Non-pigmented ciliary epithelial cell (primary cell): ENCODE results near the gene DCANP1.

Source experiments
- DNase-seq: peaks from one replicate; pipeline ENCODE4 v3.0.0-alpha.2; 2010; ENCODE audit warnings: low read depth

The DCANP1 gene

GRCh38 chr5:135456238-135457099, 9.3 kb upstream of the DCANP1 start:
- peak; percentile 58 for DNase-seq

- no peak for DNase-seq
Observed at GRCh38 chr5:135455876-135456237, 8.7 kb upstream of the DCANP1 start.

DNA sequence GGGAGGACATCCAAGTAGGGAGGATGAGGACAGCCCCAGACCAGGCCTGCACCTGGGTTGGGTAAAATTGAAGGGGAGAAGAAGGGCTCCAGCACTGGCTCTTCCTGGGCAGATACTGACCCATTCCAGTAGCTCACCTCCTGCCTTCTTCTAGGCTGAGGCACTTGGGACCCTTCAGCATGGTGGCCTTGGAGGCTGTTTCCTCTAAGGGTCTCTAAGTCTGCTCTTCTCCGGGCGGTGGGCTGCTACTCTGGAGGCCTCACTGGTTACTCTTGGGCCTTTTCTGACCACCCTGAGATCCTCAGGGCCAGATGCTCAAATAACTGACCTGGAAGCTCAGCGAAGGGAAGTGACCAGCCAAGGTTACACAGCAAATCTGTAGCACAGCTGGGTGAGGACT, 7.8 kb upstream of the DCANP1 start:
- DNase-seq, result no peak

DNA sequence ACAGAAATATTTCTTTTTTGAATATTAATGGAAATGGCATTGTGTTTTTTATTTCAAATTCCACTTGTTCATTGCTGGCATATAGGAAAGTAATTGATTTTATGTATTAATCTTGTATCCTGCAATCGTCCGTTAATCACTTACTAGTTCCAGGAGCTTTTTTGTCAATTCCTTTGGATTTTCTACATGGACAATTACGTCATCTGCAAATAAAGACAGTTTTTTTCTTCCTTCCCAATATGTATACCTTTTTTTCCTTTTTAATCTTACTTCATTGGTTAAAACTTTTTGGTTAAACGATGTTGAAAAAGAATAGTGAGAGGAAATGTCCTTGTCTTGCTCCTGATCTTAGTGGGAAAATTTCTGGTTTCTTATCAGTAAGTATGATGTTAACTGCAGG, 6.5 kb upstream of the DCANP1 start:
- no peak for DNase-seq

DNA sequence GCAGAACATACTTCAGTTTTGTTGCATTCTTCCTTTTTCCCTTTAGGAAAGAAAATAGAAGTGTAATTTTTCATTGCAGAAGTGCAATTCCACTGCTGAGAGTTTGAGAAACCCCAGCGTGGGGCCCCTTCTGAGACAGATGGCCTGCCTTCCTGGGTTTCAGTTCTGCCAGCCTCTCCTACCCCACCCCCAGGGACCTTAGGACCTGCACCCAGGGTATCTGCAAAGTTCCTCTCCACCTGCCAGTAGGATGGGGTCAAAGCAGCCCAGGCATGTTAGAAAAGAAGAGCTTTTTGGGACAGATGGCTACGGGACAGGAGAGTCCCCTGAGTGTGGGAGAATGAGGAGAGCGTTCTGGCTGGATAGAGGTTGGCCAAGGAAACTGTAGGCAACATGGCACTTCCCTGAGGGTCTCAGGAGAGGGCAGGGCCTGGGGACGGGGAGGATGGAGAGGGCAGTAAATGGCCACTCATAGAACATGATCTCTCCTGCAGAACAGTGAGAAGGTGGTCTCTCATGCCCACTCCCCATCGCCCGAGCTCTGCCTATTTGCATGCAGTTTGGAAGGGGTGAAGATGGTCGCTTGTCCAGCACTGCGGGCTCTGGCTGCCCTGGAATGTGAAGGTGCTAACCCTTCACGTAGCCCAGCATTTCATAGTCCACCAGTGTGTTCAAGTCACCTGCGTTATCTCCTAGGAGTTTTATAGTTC, 5.3 kb upstream of the DCANP1 start, which contains the start of gene TIFAB:
Gene TIFAB (minus strand): TSS at position 31 of the 710 bp plus-strand sequence. CDS start 2,412 bp downstream, outside the sequence.
- DNase-seq, result no peak

GRCh38 chr5:135451581-135452320, 4.6 kb upstream of the DCANP1 start:
- no peak for DNase-seq

DNA sequence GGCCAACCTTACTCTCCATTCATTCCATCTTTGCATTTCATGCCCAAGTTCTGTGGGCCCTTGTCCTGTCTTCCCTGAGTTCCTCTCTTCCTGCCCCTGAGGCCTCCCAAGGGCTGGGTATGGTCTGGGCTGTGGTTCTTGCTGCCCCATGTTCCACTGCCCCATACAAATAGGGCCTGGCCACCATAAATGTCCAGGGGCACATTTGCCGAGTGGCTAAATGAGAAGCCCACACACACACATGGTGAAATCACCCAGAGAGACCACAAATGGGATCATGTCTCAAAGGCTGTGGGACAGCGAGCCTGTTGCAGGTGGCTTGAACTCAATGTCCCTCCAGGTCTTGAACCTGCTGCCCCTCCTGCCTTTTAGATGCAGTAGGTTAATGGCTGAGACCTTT, 3.8 kb upstream of the DCANP1 start:
- DNase-seq, result no peak

DNA sequence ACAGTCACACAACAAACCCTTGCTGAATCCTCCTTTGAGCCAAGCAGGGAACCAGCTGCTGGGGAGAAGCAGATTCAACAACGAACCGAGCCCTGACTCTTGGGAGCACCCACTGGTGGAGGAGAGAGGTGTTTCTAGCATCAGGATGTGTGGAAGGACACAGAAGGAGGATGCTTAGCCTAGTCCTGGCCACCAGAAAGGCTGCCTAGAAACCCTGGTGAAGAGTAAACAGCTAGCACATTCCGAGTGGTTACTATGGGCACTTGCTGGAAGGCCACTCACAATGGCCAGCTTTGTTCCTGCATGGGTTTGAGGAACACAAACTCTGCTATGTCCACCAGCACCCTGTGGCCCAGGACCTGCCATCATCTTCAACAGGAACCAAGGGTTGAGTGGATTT, 3.2 kb upstream of the DCANP1 start:
- no peak for DNase-seq

DNA sequence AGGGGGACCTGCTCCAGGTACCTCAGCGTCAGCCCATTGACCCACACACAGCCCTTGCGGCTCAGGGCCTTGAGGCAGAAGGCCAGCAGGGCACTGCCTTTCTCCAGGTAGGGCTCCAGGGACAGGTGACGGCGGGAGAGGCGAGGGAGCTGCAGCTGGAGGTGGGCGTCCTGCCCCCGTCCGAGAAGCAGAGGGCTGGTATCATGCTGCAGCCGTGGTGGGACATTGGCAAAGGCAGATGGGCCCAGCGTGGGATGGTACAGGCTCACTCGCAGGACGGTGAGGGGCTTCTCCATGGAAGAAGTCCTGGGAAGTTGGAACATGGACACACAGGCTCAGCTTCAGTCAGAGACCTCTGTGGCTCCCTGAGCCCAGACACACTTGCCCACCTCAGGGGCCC, 2.5 kb upstream of the DCANP1 start:
- DNase-seq, result no peak

GRCh38 chr5:135448791-135449507, 1.8 kb upstream of the DCANP1 start:
- DNase-seq, result no peak

DNA sequence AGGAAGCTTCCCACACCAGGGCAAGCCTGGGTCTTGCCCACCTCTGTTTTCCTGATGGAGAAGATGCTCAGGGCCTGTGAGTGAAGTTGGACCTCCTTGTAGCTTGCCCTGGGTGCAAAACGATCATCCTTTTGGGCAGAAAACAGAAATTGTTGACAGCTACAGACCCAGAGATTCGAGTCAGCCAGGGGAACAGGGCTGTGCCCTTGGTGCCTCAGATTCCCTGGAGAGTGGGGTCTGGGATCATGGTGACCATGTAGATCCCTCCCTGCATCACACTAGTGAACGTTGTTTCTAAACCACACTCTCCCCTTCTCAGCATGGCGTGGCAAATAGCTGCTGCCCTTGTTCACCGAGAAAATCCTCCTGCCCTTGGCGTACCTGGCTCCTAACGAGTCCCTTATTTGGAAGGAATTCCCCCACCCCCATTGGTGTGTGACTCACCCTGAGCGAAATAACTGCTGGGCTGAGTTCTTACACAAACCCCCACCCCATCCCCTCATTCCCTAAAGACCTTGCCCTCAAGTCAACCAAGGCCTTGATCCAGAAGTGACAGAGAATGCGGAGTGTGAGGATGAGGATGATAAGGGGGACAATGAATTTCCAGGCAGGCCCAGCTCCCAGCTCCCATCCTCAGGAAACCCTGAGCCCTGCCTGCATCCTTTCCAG, 1.1 kb upstream of the DCANP1 start:
- no peak for DNase-seq

GRCh38 chr5:135446615-135447014, 533 bp downstream of the DCANP1 start:
- no peak for DNase-seq

- no peak for DNase-seq
Observed at GRCh38 chr5:135446206-135446605, 942 bp downstream of the DCANP1 start.

DNA sequence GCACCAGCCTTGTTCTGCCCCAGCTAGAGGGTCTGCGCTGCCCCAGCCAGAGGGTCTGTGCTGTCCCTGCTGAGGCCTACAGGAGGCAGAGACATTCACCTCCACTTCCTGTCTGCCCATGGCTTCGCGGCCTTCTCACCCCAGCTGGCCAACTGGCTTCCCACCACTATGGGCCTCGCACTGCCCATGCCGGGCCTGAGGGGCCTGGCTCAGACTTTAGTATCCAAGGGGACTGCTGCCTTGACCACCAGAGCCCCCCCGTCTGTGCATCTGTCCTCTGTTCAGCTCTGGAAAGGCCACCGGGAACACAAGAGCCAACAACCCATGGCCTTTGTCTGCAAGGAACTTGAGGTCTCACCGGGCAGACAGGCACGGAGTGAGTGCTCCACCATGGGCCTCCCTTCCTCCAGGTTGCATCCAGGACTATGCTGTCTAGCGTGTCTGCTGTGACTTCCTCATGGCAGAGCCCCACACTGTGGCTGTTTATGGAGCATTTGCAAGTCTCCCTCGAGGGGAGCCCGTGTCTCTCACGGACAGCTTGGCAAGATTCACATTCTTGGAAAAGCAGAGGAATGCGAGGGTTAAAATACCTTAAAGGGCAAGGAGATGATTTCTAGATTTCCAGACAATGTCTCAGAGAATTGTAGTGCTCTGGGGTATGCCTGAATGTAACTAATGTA, 1.7 kb downstream of the DCANP1 start:
- no peak for DNase-seq

GRCh38 chr5:135444881-135445280, 2.3 kb downstream of the DCANP1 start:
- no peak for DNase-seq

DNA sequence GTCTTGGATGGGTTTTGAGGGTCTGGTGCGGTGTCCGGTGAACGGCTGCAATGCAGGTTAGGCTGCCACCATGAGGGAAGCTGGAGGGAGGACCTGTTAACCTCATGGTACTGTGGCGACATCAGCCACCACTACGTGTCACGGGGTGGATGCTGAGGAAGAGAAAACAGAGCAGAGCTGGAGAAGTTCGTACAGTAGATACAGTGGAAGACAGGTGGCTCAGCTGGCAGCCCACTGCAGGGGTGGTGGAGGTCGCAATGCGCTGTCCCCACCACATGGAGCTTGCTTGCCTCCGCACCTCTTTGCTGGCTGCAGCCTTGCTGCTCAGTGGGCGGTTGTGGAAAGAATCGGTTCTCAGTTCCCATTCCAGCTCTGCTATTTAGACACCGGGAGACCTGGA, 2.8 kb downstream of the DCANP1 start:
- no peak for DNase-seq

GRCh38 chr5:135443161-135443960, 3.8 kb downstream of the DCANP1 start:
- DNase-seq, result no peak

- no peak for DNase-seq
Observed at GRCh38 chr5:135442431-135443160, 4.6 kb downstream of the DCANP1 start.

GRCh38 chr5:135441919-135442318, 5.2 kb downstream of the DCANP1 start:
- DNase-seq, result no peak
